ENCODE data around the gene KLHL22.

The KLHL22 gene

DNA sequence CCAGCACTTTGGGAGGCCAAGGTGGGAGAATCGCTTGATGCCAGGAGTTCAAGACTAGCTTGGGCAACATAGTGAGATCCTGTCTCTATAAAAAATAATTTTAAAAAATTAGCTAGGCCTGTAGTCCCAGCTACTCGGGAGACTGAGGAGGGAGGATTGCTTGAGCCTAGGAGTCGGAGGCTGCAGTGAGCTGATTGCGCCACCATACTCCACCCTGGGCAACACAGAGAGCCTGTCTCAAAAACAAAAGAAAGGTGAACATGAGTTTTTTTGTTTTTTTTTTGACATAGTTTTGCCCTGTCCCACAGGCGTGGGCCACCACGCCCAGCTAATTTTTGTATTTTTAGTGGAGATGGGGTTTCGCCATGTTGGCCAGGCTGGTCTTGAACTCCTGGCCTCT lies 29.5 kb upstream of the KLHL22 start:
- no peaks in the 10 kb centered on the region; the same call in 1 of the 2 replicates for H3K36me3 ChIP-seq (ENCODE audit: insufficient read depth)
- peak overlapping the region; percentile 99 for H3K27ac ChIP-seq
- no peaks in the 10 kb centered on the region for H3K27me3 ChIP-seq (ENCODE audit: insufficient read depth, low read depth)
- no peak overlapping the region for H3K4me3 ChIP-seq (IDR thresholded peaks at IDR 0.05; ENCODE audit: insufficient read depth, low read depth, low read length)
- H4K20me1 ChIP-seq (ENCODE audit: insufficient read depth), result no peaks in the 10 kb centered on the region
- TF ChIP-seq CTCF (conservative IDR thresholded peaks at IDR 0.05; ENCODE audit: low read depth, low read length), result no peak
- peaks cover 72% of the 10 kb centered on the region for H3K79me2 ChIP-seq (ENCODE audit: insufficient read depth, low read depth)
- H3K9ac ChIP-seq, result 0 out of 2 replicates have a peak overlapping the region, but pooled peaks have one; percentile 76
- no peak overlapping the region for H2AFZ ChIP-seq (ENCODE audit: low read depth)
- H3K4me2 ChIP-seq, result peak overlapping the region; percentile 89
- H3K4me1 ChIP-seq (ENCODE audit: low read depth, poor library complexity, severe bottlenecking), result peaks cover 54% of the 10 kb centered on the region

DNA sequence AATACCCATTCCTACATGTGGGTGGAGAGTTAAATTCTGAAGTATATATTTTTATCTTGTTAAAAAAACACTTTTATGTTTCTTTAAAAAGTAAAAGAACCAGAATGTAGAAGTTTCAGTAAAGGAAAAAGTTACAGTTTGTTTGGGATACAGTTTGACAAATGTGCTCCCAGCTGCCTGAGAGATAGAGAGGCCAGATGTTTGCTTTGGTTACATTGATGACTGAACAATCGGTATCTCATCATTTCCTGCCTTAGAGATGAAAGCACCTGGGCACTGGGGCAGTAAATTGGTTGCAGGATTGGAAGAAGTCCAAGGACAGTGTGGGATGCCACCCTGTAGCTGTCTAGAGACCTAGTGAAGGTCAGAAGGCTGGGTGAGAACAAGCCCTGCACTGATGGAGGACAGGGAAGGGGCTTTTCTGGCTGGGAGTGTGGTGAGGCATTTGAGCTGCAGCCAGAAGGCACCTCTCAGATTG lies 28.4 kb upstream of the KLHL22 start:
- peak overlapping the region; percentile 89 for H3K4me2 ChIP-seq
- peaks cover 74% of the 10 kb centered on the region for H3K79me2 ChIP-seq (ENCODE audit: insufficient read depth, low read depth)
- TF ChIP-seq CTCF (conservative IDR thresholded peaks at IDR 0.05; ENCODE audit: low read depth, low read length), result no peak
- peak overlapping the region; percentile 76 for H3K9ac ChIP-seq
- H3K4me1 ChIP-seq (ENCODE audit: low read depth, poor library complexity, severe bottlenecking), result peaks cover 54% of the 10 kb centered on the region
- no peak overlapping the region for H3K4me3 ChIP-seq (IDR thresholded peaks at IDR 0.05; ENCODE audit: insufficient read depth, low read depth, low read length)
- no peaks in the 10 kb centered on the region for H4K20me1 ChIP-seq (ENCODE audit: insufficient read depth)
- H3K27ac ChIP-seq, result peak overlapping the region; percentile 99
- no peak overlapping the region for H2AFZ ChIP-seq (ENCODE audit: low read depth)
- no peaks in the 10 kb centered on the region for H3K27me3 ChIP-seq (ENCODE audit: insufficient read depth, low read depth)
- H3K36me3 ChIP-seq (ENCODE audit: insufficient read depth), result no peaks in the 10 kb centered on the region; the same call in 1 of the 2 replicates

DNA sequence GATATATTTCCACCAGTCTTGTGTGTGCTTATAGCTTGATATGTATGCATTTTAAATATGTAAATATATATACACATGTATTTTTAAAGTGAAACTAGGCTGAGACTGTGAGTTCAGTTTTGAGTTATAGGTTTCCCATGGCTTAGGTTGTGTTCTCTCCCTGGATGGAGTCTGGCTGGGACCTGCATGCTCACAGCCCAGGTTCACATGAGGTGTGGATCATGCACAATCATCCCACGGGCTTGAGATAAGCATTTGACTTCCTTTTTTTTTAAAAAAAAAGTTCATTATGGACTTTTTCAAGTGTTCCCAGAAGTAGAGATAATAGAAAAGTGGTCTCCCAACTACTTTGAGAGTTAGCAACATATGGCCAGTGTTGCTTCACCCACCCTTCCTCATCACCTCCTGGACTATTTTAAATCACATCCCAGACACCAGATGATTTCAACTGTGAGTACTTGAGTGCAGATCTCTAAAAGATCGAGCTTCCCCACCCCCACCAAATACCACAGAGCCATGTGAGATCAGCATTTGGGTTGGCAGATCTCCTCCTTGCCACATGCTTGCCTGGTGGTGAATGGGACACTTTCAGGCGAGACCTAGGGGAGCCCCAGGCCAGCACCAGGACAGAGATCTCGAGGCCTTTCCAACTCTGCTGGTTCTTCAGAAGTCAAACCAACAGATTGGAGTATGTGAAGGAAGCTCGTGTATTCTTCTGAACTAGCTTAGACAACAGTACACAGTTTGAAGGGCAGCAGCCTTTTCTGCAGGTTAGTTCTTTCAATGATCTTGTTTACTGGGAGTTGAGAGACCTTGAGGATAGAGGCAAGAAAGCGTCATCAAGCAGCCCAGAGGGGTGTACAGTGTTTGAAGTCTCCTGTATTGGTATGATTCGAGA lies 27.7 kb upstream of the KLHL22 start:
- Histone ChIP-seq H3K4me3 (IDR thresholded peaks at IDR 0.05; ENCODE audit: insufficient read depth, low read depth, low read length) (no peak overlapping the region), H3K36me3 (ENCODE audit: insufficient read depth) (no peaks in the 10 kb centered on the region; the same call in 1 of the 2 replicates), H4K20me1 (ENCODE audit: insufficient read depth) (no peaks in the 10 kb centered on the region), H3K9ac (peak overlapping the region; percentile 76), H3K27me3 (ENCODE audit: insufficient read depth, low read depth) (no peaks in the 10 kb centered on the region), H3K4me1 (ENCODE audit: low read depth, poor library complexity, severe bottlenecking) (peaks cover 54% of the 10 kb centered on the region), H3K79me2 (ENCODE audit: insufficient read depth, low read depth) (peaks cover 74% of the 10 kb centered on the region), H3K27ac (peak overlapping the region; percentile 99), H3K4me2 (peak overlapping the region; percentile 89), H2AFZ (ENCODE audit: low read depth) (no peak overlapping the region)
- no peak for TF ChIP-seq CTCF (conservative IDR thresholded peaks at IDR 0.05; ENCODE audit: low read depth, low read length)

DNA sequence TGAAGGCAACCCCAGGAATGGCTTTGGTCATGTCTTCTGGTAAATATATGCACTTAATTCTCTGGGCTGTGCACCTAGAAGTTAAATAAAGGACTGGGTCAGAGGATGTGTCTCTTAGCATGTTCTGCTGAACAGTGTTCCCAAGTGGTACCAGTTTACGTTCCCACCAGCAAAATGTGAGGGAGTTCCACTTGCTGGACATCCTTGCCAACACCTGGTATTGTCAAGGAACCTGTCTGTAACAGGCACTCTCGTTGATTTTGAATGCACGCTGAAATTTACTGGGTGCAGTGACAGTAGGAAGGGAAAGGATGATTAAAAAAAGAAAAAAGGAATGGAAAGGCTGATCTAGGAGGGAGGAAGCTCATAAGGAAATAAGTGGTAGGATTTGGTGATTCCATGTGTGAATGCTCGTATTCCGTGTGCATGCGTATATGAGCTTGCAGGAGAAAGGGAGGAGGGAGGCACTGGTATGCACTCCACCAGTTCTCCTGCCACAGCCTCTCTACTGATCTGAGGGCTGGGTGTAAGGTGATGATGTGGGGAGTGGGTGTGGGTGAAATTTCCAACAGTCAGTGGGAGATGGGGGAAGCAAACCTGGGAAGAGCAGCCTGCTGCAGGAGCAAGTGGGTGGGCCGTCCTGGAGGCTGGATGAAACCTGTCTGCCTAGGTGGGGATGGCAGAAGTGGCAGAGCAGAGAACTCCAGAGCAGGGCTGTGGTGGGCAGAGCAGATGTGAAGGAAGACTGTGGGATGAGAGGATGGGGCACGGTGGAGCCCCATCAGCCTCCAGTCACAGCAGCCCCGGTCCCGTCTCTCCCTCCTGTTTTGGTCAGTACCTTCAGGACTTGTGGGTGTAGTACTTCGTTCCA lies 26.8 kb upstream of the KLHL22 start:
- Histone ChIP-seq H3K79me2 (ENCODE audit: insufficient read depth, low read depth) (peaks cover 76% of the 10 kb centered on the region), H3K9ac (peak overlapping the region; percentile 76; the same call in 1 of the 2 replicates), H4K20me1 (ENCODE audit: insufficient read depth) (no peaks in the 10 kb centered on the region), H3K27ac (peak overlapping the region; percentile 99), H3K4me1 (ENCODE audit: low read depth, poor library complexity, severe bottlenecking) (peaks cover 54% of the 10 kb centered on the region), H3K36me3 (ENCODE audit: insufficient read depth) (no peaks in the 10 kb centered on the region; the same call in 1 of the 2 replicates), H3K4me2 (peak overlapping the region; percentile 89), H3K4me3 (IDR thresholded peaks at IDR 0.05; ENCODE audit: insufficient read depth, low read depth, low read length) (no peak overlapping the region), H3K27me3 (ENCODE audit: insufficient read depth, low read depth) (no peaks in the 10 kb centered on the region), H2AFZ (ENCODE audit: low read depth) (no peak overlapping the region)
- TF ChIP-seq CTCF (conservative IDR thresholded peaks at IDR 0.05; ENCODE audit: low read depth, low read length), result no peak

All from KMS-11 (cell line).